ENCODE data around the gene PTRHD1.

Gene PTRHD1

DNA sequence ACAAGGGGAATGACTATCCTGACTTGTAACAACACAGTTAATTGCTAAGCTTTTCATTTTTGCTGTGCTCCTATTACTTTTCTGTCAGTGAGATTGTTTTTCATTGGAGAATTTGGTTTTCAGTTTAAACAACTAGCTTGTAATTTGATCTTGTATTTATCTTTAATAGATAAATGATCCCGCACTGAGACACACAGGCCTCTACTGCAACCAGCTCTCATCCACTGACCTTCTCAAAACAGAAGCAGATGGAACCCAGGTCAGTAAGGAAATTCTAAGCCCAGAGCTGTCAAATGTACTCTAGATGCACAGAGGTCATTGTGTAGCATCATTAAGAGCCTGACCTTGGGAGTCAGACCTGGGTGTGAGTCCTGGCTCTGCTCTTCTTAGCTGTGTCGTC lies 30.7 kb downstream of the PTRHD1 start:
- H3K4me3 ChIP-seq (ENCODE audit: low read depth in 1 of 5, low read length in 5 of 5), result no peak overlapping the region
- no peaks in the 10 kb centered on the region for H3K9me3 ChIP-seq (ENCODE audit: control insufficient read depth in 5 of 5, low read length in 5 of 5)
- H3K27me3 ChIP-seq (ENCODE audit: control insufficient read depth in 5 of 5, insufficient read depth in 4 of 5, low read length in 5 of 5), result no peaks in the 10 kb centered on the region
- H3K4me1 ChIP-seq (ENCODE audit: control insufficient read depth in 5 of 5, insufficient read depth in 5 of 5, low read length in 5 of 5), result peaks cover 0 to 3% (median 0%) of the 10 kb centered on the region in 5 donors
- no peak overlapping the region for H3K27ac ChIP-seq (ENCODE audit: low read depth, low read length)
- no peak overlapping the region for H3K9ac ChIP-seq (ENCODE audit: low read length in 5 of 5)
- H3K36me3 ChIP-seq (ENCODE audit: control insufficient read depth in 5 of 5, insufficient read depth in 5 of 5, low read length in 5 of 5), result peaks cover 21 to 56% (median 37%) of the 10 kb centered on the region in 5 donors

GRCh38 chr2:24761866-24762265 lies 31.3 kb downstream of the PTRHD1 start:
- Histone ChIP-seq H3K9me3 (ENCODE audit: control insufficient read depth in 5 of 5, low read length in 5 of 5) (no peaks in the 10 kb centered on the region), H3K27ac (ENCODE audit: low read depth, low read length) (no peak overlapping the region), H3K27me3 (ENCODE audit: control insufficient read depth in 5 of 5, insufficient read depth in 4 of 5, low read length in 5 of 5) (no peaks in the 10 kb centered on the region), H3K36me3 (ENCODE audit: control insufficient read depth in 5 of 5, insufficient read depth in 5 of 5, low read length in 5 of 5) (peaks cover 25 to 59% (median 40%) of the 10 kb centered on the region in 5 donors), H3K9ac (ENCODE audit: low read length in 5 of 5) (no peak overlapping the region), H3K4me3 (ENCODE audit: low read depth in 1 of 5, low read length in 5 of 5) (no peak overlapping the region), H3K4me1 (ENCODE audit: control insufficient read depth in 5 of 5, insufficient read depth in 5 of 5, low read length in 5 of 5) (peaks cover 0 to 3% (median 0%) of the 10 kb centered on the region in 5 donors)

GRCh38 chr2:24756789-24757188 lies 36.4 kb downstream of the PTRHD1 start:
- Histone ChIP-seq H3K4me1 (ENCODE audit: control insufficient read depth in 5 of 5, insufficient read depth in 5 of 5, low read length in 5 of 5) (no peaks in the 10 kb centered on the region), H3K36me3 (ENCODE audit: control insufficient read depth in 5 of 5, insufficient read depth in 5 of 5, low read length in 5 of 5) (peaks cover 48 to 68% (median 59%) of the 10 kb centered on the region in 5 donors), H3K27me3 (ENCODE audit: control insufficient read depth in 5 of 5, insufficient read depth in 4 of 5, low read length in 5 of 5) (no peaks in the 10 kb centered on the region), H3K9me3 (ENCODE audit: control insufficient read depth in 5 of 5, low read length in 5 of 5) (no peaks in the 10 kb centered on the region), H3K9ac (ENCODE audit: low read length in 5 of 5) (no peak overlapping the region), H3K27ac (ENCODE audit: low read depth, low read length) (no peak overlapping the region), H3K4me3 (ENCODE audit: low read depth in 1 of 5, low read length in 5 of 5) (no peak overlapping the region)

GRCh38 chr2:24754985-24755705 lies 38.0 kb downstream of the PTRHD1 start:
- peaks cover 45 to 71% (median 53%) of the 10 kb centered on the region in 5 donors for H3K36me3 ChIP-seq (ENCODE audit: control insufficient read depth in 5 of 5, insufficient read depth in 5 of 5, low read length in 5 of 5)
- no peaks in the 10 kb centered on the region for H3K9me3 ChIP-seq (ENCODE audit: control insufficient read depth in 5 of 5, low read length in 5 of 5)
- H3K4me3 ChIP-seq (ENCODE audit: low read depth in 1 of 5, low read length in 5 of 5), result no peak overlapping the region
- H3K27ac ChIP-seq (ENCODE audit: low read depth, low read length), result no peak overlapping the region
- no peaks in the 10 kb centered on the region for H3K27me3 ChIP-seq (ENCODE audit: control insufficient read depth in 5 of 5, insufficient read depth in 4 of 5, low read length in 5 of 5)
- no peak overlapping the region for H3K9ac ChIP-seq (ENCODE audit: low read length in 5 of 5)
- no peaks in the 10 kb centered on the region for H3K4me1 ChIP-seq (ENCODE audit: control insufficient read depth in 5 of 5, insufficient read depth in 5 of 5, low read length in 5 of 5)

GRCh38 chr2:24749069-24749691 lies 44.0 kb downstream of the PTRHD1 start:
- Histone ChIP-seq H3K4me3 (ENCODE audit: low read depth in 1 of 5, low read length in 5 of 5) (no peak overlapping the region), H3K27me3 (ENCODE audit: control insufficient read depth in 5 of 5, insufficient read depth in 4 of 5, low read length in 5 of 5) (no peaks in the 10 kb centered on the region), H3K36me3 (ENCODE audit: control insufficient read depth in 5 of 5, insufficient read depth in 5 of 5, low read length in 5 of 5) (peaks cover 16 to 40% (median 27%) of the 10 kb centered on the region in 5 donors), H3K9ac (ENCODE audit: low read length in 5 of 5) (no peak overlapping the region), H3K27ac (ENCODE audit: low read depth, low read length) (no peak overlapping the region), H3K9me3 (ENCODE audit: control insufficient read depth in 5 of 5, low read length in 5 of 5) (no peaks in the 10 kb centered on the region), H3K4me1 (ENCODE audit: control insufficient read depth in 5 of 5, insufficient read depth in 5 of 5, low read length in 5 of 5) (no peaks in the 10 kb centered on the region)

DNA sequence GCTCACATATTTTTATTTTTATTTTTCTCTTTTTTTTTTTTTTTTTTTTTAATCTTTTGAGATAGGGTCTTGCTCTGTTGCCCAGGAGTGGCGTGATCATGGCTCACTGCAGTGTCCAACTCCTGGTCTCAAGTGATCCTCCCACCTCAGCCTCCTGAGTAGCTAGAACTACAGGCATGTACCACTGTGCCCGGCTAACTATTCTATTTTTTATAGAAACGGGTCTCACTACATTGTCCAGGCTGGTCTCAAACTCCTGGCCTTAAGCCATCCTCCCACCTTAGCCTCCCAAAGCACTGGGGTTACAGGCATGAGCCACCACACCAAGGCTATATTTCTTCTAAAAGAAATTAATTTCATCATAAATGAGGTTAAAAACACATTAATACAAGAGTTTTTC lies 45.9 kb downstream of the PTRHD1 start:
- Histone ChIP-seq H3K4me1 (ENCODE audit: control insufficient read depth in 5 of 5, insufficient read depth in 5 of 5, low read length in 5 of 5) (no peaks in the 10 kb centered on the region), H3K9me3 (ENCODE audit: control insufficient read depth in 5 of 5, low read length in 5 of 5) (no peaks in the 10 kb centered on the region), H3K9ac (ENCODE audit: low read length in 5 of 5) (no peak overlapping the region), H3K27me3 (ENCODE audit: control insufficient read depth in 5 of 5, insufficient read depth in 4 of 5, low read length in 5 of 5) (no peaks in the 10 kb centered on the region), H3K27ac (ENCODE audit: low read depth, low read length) (no peak overlapping the region), H3K36me3 (ENCODE audit: control insufficient read depth in 5 of 5, insufficient read depth in 5 of 5, low read length in 5 of 5) (peaks cover 5 to 29% (median 17%) of the 10 kb centered on the region in 5 donors), H3K4me3 (ENCODE audit: low read depth in 1 of 5, low read length in 5 of 5) (no peak overlapping the region)

DNA sequence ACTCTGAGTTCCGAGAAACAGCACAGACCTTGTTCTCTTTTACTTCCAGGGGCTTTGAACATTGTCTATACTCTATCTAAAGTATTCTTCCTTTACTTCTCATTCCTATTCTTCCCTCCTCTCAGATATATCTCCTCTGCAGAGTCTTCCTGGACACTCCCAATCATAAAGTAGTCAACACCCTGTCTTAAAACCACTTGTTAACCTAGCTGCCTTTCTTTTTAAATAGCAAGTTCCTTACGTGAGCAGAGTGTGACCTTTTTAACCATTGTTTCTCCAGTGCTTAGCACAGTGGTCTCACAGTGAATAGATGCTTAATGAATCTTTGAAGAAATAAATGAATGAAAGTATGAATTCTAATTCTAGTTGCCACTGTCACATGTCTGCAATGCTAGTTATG lies 47.4 kb downstream of the PTRHD1 start:
- H3K36me3 ChIP-seq (ENCODE audit: control insufficient read depth in 5 of 5, insufficient read depth in 5 of 5, low read length in 5 of 5), result peaks cover 8 to 31% (median 17%) of the 10 kb centered on the region in 5 donors
- H3K4me3 ChIP-seq (ENCODE audit: low read depth in 1 of 5, low read length in 5 of 5), result no peak overlapping the region
- no peak overlapping the region for H3K9ac ChIP-seq (ENCODE audit: low read length in 5 of 5)
- no peaks in the 10 kb centered on the region for H3K27me3 ChIP-seq (ENCODE audit: control insufficient read depth in 5 of 5, insufficient read depth in 4 of 5, low read length in 5 of 5)
- no peaks in the 10 kb centered on the region for H3K9me3 ChIP-seq (ENCODE audit: control insufficient read depth in 5 of 5, low read length in 5 of 5)
- H3K4me1 ChIP-seq (ENCODE audit: control insufficient read depth in 5 of 5, insufficient read depth in 5 of 5, low read length in 5 of 5), result no peaks in the 10 kb centered on the region
- no peak overlapping the region for H3K27ac ChIP-seq (ENCODE audit: low read depth, low read length)

- H3K9ac ChIP-seq (ENCODE audit: low read length in 5 of 5), result no peak overlapping the region
Measured at GRCh38 chr2:24744356-24744755, 48.8 kb downstream of the PTRHD1 start.

GRCh38 chr2:24743924-24744323 lies 49.3 kb downstream of the PTRHD1 start:
- no peaks in the 10 kb centered on the region for H3K9me3 ChIP-seq (ENCODE audit: control insufficient read depth in 5 of 5, low read length in 5 of 5)
- peaks cover 8 to 33% (median 21%) of the 10 kb centered on the region in 5 donors for H3K36me3 ChIP-seq (ENCODE audit: control insufficient read depth in 5 of 5, insufficient read depth in 5 of 5, low read length in 5 of 5)

More at GRCh38 chr2:24744356-24744755, 48.8 kb downstream of the PTRHD1 start:
- Histone ChIP-seq H3K4me1 (ENCODE audit: control insufficient read depth in 5 of 5, insufficient read depth in 5 of 5, low read length in 5 of 5) (no peaks in the 10 kb centered on the region), H3K27ac (ENCODE audit: low read depth, low read length) (no peak overlapping the region), H3K36me3 (ENCODE audit: control insufficient read depth in 5 of 5, insufficient read depth in 5 of 5, low read length in 5 of 5) (peaks cover 8 to 36% (median 21%) of the 10 kb centered on the region in 5 donors), H3K4me3 (ENCODE audit: low read depth in 1 of 5, low read length in 5 of 5) (no peak overlapping the region), H3K27me3 (ENCODE audit: control insufficient read depth in 5 of 5, insufficient read depth in 4 of 5, low read length in 5 of 5) (no peaks in the 10 kb centered on the region), H3K9me3 (ENCODE audit: control insufficient read depth in 5 of 5, low read length in 5 of 5) (no peaks in the 10 kb centered on the region)

DNA sequence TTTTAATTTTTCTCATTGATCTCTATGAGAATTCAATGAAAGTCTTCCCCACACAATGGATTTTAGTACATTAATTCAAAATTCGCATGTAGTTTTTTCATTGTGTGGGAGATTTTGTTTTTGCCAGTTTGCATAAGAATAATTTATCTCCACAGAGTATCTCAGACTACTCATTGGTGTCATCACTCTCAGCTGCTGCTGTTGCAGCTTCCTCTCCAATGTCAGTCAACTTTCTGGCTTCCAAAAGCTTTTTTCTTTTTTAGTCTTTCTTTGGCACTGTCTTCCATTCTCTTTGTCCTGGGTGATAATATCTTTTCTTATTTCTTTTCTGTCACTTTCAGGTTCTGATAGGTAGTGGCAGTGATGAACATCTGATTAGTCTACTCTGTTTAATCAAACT lies 50.5 kb downstream of the PTRHD1 start:
- Histone ChIP-seq H3K36me3 (ENCODE audit: control insufficient read depth in 5 of 5, insufficient read depth in 5 of 5, low read length in 5 of 5) (peaks cover 8 to 33% (median 21%) of the 10 kb centered on the region in 5 donors), H3K9me3 (ENCODE audit: control insufficient read depth in 5 of 5, low read length in 5 of 5) (no peaks in the 10 kb centered on the region), H3K4me1 (ENCODE audit: control insufficient read depth in 5 of 5, insufficient read depth in 5 of 5, low read length in 5 of 5) (no peaks in the 10 kb centered on the region), H3K4me3 (ENCODE audit: low read depth in 1 of 5, low read length in 5 of 5) (no peak overlapping the region), H3K9ac (ENCODE audit: low read length in 5 of 5) (no peak overlapping the region), H3K27me3 (ENCODE audit: control insufficient read depth in 5 of 5, insufficient read depth in 4 of 5, low read length in 5 of 5) (no peaks in the 10 kb centered on the region), H3K27ac (ENCODE audit: low read depth, low read length) (no peak overlapping the region)

More at GRCh38 chr2:24743924-24744323, 49.3 kb downstream of the PTRHD1 start:
- Histone ChIP-seq H3K27me3 (ENCODE audit: control insufficient read depth in 5 of 5, insufficient read depth in 4 of 5, low read length in 5 of 5) (no peaks in the 10 kb centered on the region), H3K27ac (ENCODE audit: low read depth, low read length) (no peak overlapping the region), H3K4me1 (ENCODE audit: control insufficient read depth in 5 of 5, insufficient read depth in 5 of 5, low read length in 5 of 5) (no peaks in the 10 kb centered on the region), H3K4me3 (ENCODE audit: low read depth in 1 of 5, low read length in 5 of 5) (no peak overlapping the region), H3K9ac (ENCODE audit: low read length in 5 of 5) (no peak overlapping the region)

Measured in subcutaneous abdominal adipose tissue (tissue), 5 donors.